ENCODE measurements around the gene NKX6-2.

NKX6-2 gene

GRCh38 chr10:132768346-132769248 lies 17.4 kb downstream of the NKX6-2 start:
- H3K4me3 ChIP-seq (ENCODE audit: low read depth, low read length): no peak overlapping the region
- no peak for DNase-seq (ENCODE audit: low read depth, low spot score)
- ChIA-PET CTCF (no interaction called here), POLR2A (no interaction called here)
- no peak for TF ChIP-seq CTCF (IDR thresholded peaks at IDR 0.05; ENCODE audit: insufficient read depth, low read length, missing control alignments)

GRCh38 chr10:132766291-132766690 lies 19.7 kb downstream of the NKX6-2 start:
- DNase-seq (ENCODE audit: low read depth, low spot score): no peak
- no peak for TF ChIP-seq CTCF (IDR thresholded peaks at IDR 0.05; ENCODE audit: insufficient read depth, low read length, missing control alignments)
- no peak overlapping the region for H3K4me3 ChIP-seq (ENCODE audit: low read depth, low read length)
- ChIA-PET CTCF (interaction anchor here (0.7 kb wide), 1 partner anchor 11 kb away, joined by 3 read pairs; no protein-coding TSS in a partner anchor), POLR2A (no interaction called here)

- CTCF ChIA-PET: no interaction called here
- no peak for DNase-seq (ENCODE audit: low read depth, low spot score)
- H3K4me3 ChIP-seq (ENCODE audit: low read depth, low read length): no peak overlapping the region
- no peak for TF ChIP-seq CTCF (IDR thresholded peaks at IDR 0.05; ENCODE audit: insufficient read depth, low read length, missing control alignments)
- POLR2A ChIA-PET: no interaction called here
These were observed 20.5 kb downstream of the NKX6-2 start for GRCh38 chr10:132765435-132765834.

GRCh38 chr10:132764108-132764507 lies 21.8 kb downstream of the NKX6-2 start:
- ChIA-PET CTCF (interaction anchor here (0.6 kb wide), 1 partner anchor 110 kb away, joined by 4 read pairs; no protein-coding TSS in a partner anchor), POLR2A (no interaction called here)
- no peak for TF ChIP-seq CTCF (IDR thresholded peaks at IDR 0.05; ENCODE audit: insufficient read depth, low read length, missing control alignments)
- H3K4me3 ChIP-seq (ENCODE audit: low read depth, low read length): no peak overlapping the region
- DNase-seq (ENCODE audit: low read depth, low spot score): no peak

- TF ChIP-seq CTCF (IDR thresholded peaks at IDR 0.05; ENCODE audit: insufficient read depth, low read length, missing control alignments): no peak
- DNase-seq (ENCODE audit: low read depth, low spot score): no peak
- ChIA-PET CTCF (no interaction called here), POLR2A (no interaction called here)
- no peak overlapping the region for H3K4me3 ChIP-seq (ENCODE audit: low read depth, low read length)
These were observed 22.4 kb downstream of the NKX6-2 start for GRCh38 chr10:132763545-132763944.

- H3K4me3 ChIP-seq (ENCODE audit: low read depth, low read length): no peak overlapping the region
- ChIA-PET POLR2A (no interaction called here), CTCF (interaction anchor here (1.4 kb wide), 1 partner anchor 108 kb away, joined by 3 read pairs; no protein-coding TSS in a partner anchor)
- TF ChIP-seq CTCF (IDR thresholded peaks at IDR 0.05; ENCODE audit: insufficient read depth, low read length, missing control alignments): no peak
- no peak for DNase-seq (ENCODE audit: low read depth, low spot score)
These were observed 23.7 kb downstream of the NKX6-2 start for GRCh38 chr10:132762267-132762666.

Measured in AG04449 (cell line).